RWPE2 (cell line): ENCODE results near the gene MCM5.

Source experiments
- ATAC-seq: fragments of 200-7000 bp; cut with Tn5 transposase; 3 replicates; pipeline ENCODE4 v1.9.1; 2021; ENCODE audit warnings: low read depth
- DNase-seq: peaks from one replicate; pipeline ENCODE4 v3.0.0-alpha.2; 2020; ENCODE audit warnings: low spot score
- H3K27ac ChIP-seq: fragments of 450-650 bp; 2 replicates; pipeline ENCODE4 v1.5.1; 2017; ENCODE audit warnings: mild to moderate bottlenecking; ENCODE audit not compliant: poor library complexity, severe bottlenecking
- H3K27me3 ChIP-seq: fragments of 250-450 bp; sonication (Bioruptor Pico); 2 replicates; pipeline ENCODE4 v1.5.1; 2021; ENCODE audit warnings: mild to moderate bottlenecking, moderate library complexity; ENCODE audit not compliant: insufficient read depth, poor library complexity, severe bottlenecking
- H3K36me3 ChIP-seq: fragments of 250-450 bp; sonication (Bioruptor Pico); 2 replicates; pipeline ENCODE4 v1.5.1; 2020; ENCODE audit warnings: low read depth, mild to moderate bottlenecking, moderate library complexity
- H3K4me1 ChIP-seq: fragments of 250-450 bp; sonication (Bioruptor Pico); 2 replicates; pipeline ENCODE4 v1.5.1; 2021; ENCODE audit warnings: mild to moderate bottlenecking, moderate library complexity; ENCODE audit not compliant: insufficient read depth, poor library complexity, severe bottlenecking
- H3K4me3 ChIP-seq: fragments of 250-450 bp; sonication (Bioruptor Pico); 2 replicates; pipeline ENCODE4 v1.5.1; 2021; ENCODE audit warnings: mild to moderate bottlenecking, moderate library complexity; ENCODE audit not compliant: severe bottlenecking
- H3K9me3 ChIP-seq: fragments of 250-450 bp; sonication (Bioruptor Pico); 2 replicates; pipeline ENCODE4 v1.5.1; 2021; ENCODE audit warnings: mild to moderate bottlenecking, moderate library complexity; ENCODE audit not compliant: severe bottlenecking
- CTCF ChIP-seq: fragments of 450-650 bp; IDR thresholded peaks from one replicate; pipeline ENCODE4 v1.5.1; 2017; ENCODE audit warnings: mild to moderate bottlenecking, moderate library complexity; ENCODE audit not compliant: poor library complexity, severe bottlenecking

MCM5 gene

GRCh38 chr22:35462498-35463230 lies 62.7 kb downstream of the MCM5 start:
- no peaks in the 10 kb centered on the region for H3K27me3 ChIP-seq
- no peak for TF ChIP-seq CTCF
- H3K4me1 ChIP-seq = peaks cover 11% of the 10 kb centered on the region
- H3K27ac ChIP-seq = no peak overlapping the region
- no peak for ATAC-seq
- H3K4me3 ChIP-seq = no peak overlapping the region
- H3K36me3 ChIP-seq = no peaks in the 10 kb centered on the region
- no peaks in the 10 kb centered on the region for H3K9me3 ChIP-seq
- no peak for DNase-seq

GRCh38 chr22:35463231-35463933 lies 63.4 kb downstream of the MCM5 start:
- no peak for TF ChIP-seq CTCF
- ATAC-seq (no peak), DNase-seq (no peak)
- Histone ChIP-seq H3K4me1 (peaks cover 7% of the 10 kb centered on the region), H3K4me3 (no peak overlapping the region), H3K27ac (no peak overlapping the region), H3K36me3 (no peaks in the 10 kb centered on the region), H3K9me3 (no peaks in the 10 kb centered on the region), H3K27me3 (no peaks in the 10 kb centered on the region)

DNA sequence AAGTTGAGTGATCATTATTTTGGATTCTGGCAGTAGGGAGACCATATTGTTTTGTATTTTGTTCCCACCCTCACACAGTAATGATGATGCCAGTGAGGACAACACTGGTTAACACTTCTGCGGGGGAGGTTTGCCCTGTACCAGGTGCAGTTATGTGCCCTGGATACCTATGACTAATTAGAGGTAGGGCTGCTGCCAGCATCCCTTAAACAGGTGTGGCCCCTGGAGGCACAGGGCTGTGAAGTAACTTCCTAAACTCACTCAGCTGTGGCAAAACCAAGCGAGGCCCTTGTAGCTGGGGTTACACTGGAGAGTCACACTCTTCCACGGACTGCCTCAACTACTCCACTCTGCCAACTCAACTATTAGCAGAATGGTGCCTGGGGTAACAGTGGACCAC lies 64.5 kb downstream of the MCM5 start:
- no peak overlapping the region for H3K27ac ChIP-seq

GRCh38 chr22:35465109-35465701 lies 65.3 kb downstream of the MCM5 start:
- no peak for TF ChIP-seq CTCF
- ATAC-seq (no peak), DNase-seq (no peak)
- H3K4me3 ChIP-seq = no peak overlapping the region
- H3K27me3 ChIP-seq = no peaks in the 10 kb centered on the region
- no peaks in the 10 kb centered on the region for H3K4me1 ChIP-seq
- H3K27ac ChIP-seq = no peak overlapping the region
- H3K36me3 ChIP-seq = no peaks in the 10 kb centered on the region
- H3K9me3 ChIP-seq = no peaks in the 10 kb centered on the region

More for the DNA sequence above, 64.5 kb downstream of the MCM5 start:
- H3K27me3 ChIP-seq = no peaks in the 10 kb centered on the region
- H3K9me3 ChIP-seq = no peaks in the 10 kb centered on the region
- no peaks in the 10 kb centered on the region for H3K4me1 ChIP-seq
- DNase-seq (no peak), ATAC-seq (no peak)
- H3K4me3 ChIP-seq = no peak overlapping the region
- no peak for TF ChIP-seq CTCF
- H3K36me3 ChIP-seq = no peaks in the 10 kb centered on the region
